GM18508 (cell line): ENCODE measurements around the gene DDX56.
"Not testable (repeated sequence)": the region's sequence is repeated elsewhere in the genome, so short reads cannot be mapped to it uniquely, and the experiment has no call there.

Experiments used
- ATAC-seq: cut with Tn5 transposase; IDR thresholded peaks from one replicate; pipeline ENCODE4 v1.9.1; 2021; ENCODE audit warnings: moderate number of reproducible peaks; ENCODE audit not compliant: insufficient read depth, unreplicated experiment

The DDX56 gene

GRCh38 chr7:44564606-44565005 is 9.1 kb downstream of the DDX56 start:
- no peak for ATAC-seq

GRCh38 chr7:44563171-44563679 is 10.5 kb downstream of the DDX56 start:
- ATAC-seq: no peak

GRCh38 chr7:44562622-44562962 is 11.1 kb downstream of the DDX56 start:
- ATAC-seq: not testable (repeated sequence)

- ATAC-seq: no peak
Observed at GRCh38 chr7:44561962-44562621, 11.6 kb downstream of the DDX56 start.

- no peak for ATAC-seq
Observed at GRCh38 chr7:44561481-44561880, 12.2 kb downstream of the DDX56 start.

GRCh38 chr7:44559485-44559884 is 14.2 kb downstream of the DDX56 start:
- ATAC-seq: no peak

- ATAC-seq: no peak
Observed at GRCh38 chr7:44557485-44557884, 16.2 kb downstream of the DDX56 start.

GRCh38 chr7:44555350-44555749 is 18.4 kb downstream of the DDX56 start:
- ATAC-seq: no peak

GRCh38 chr7:44552473-44553005 is 21.2 kb downstream of the DDX56 start:
- not testable (repeated sequence) for ATAC-seq

GRCh38 chr7:44549457-44549856 is 24.3 kb downstream of the DDX56 start:
- ATAC-seq: no peak

GRCh38 chr7:44548893-44549292 is 24.8 kb downstream of the DDX56 start:
- ATAC-seq: no peak

GRCh38 chr7:44547536-44548231 is 26.0 kb downstream of the DDX56 start:
- ATAC-seq: no peak

GRCh38 chr7:44541876-44542610 is 31.7 kb downstream of the DDX56 start:
- no peak for ATAC-seq

GRCh38 chr7:44541028-44541869 is 32.5 kb downstream of the DDX56 start, which contains the start of gene NPC1L1:
Gene NPC1L1, minus strand, starts transcription at chr7:44541330. Its CDS starts 71 bp downstream, at chr7:44541259.
- no peak for ATAC-seq

- no peak for ATAC-seq
Observed at GRCh38 chr7:44540592-44541027, 33.1 kb downstream of the DDX56 start.

- ATAC-seq: no peak
Observed at GRCh38 chr7:44539669-44540506, 33.8 kb downstream of the DDX56 start.

GRCh38 chr7:44538798-44539668 is 34.7 kb downstream of the DDX56 start:
- ATAC-seq: no peak
